HG03439 (cell line): ENCODE results near the gene GMEB2.

ENCODE experiments used
- ATAC-seq: cut with Tn5 transposase; IDR thresholded peaks from one replicate; pipeline ENCODE4 v1.9.1; 2021; ENCODE audit warnings: mild to moderate bottlenecking, moderate library complexity; ENCODE audit not compliant: unreplicated experiment

GMEB2 gene

DNA sequence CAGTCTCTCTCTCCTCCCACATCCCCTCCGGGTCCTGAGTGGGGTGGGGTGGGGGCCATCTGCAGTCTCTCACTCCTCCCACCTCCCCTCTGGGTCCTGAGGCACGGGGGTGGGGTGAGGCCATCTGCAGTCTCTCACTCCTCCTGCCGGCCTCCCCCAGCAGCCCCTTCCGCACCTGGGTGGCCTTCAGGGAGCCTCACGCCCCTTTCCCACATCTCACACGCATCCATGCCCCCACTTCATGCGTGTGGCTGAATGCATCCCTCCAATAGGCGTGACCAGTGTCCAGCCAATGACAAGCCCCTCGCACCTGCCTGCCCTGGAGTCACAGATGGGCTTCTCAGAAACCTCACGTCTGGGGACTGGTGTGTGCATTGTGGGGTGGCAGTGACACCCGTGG is 78.4 kb downstream of the GMEB2 start:
- no peak for ATAC-seq

DNA sequence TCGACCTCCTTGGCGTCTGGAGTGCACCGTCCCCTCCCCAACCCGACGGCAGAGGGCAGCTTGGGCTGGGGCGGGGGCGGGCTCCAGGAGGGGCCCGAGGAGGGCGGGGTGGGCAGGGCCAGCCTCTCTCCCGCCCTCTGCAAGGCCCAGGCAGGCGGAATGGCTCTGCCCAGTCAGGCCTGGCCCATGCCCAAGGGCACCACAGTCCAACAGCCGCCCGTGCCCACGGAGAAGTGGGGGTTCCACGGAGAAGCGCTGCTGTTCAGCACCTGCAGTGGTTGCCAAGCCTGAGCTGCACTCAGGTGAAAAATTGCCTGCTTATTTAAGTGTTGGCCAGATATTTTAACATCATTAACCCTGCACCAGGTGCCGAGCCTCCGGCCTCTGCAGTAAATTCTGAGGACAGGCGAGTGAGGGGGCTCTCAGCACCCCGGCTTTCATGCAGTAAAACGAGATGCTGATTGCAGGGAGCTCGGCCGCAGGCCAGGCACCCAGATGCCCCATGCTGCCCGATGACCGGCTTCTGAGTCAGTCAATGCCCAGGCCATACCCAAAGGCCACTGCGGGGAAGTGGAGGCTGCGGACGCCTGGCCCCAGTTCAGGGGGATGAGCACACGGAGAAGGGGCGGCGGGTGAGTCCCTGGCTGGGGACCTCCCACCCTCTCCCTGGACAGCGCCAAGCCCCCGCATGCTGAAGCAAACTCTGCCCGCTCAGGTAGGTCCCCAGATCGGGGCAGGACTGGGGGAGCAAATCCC is 79.0 kb downstream of the GMEB2 start, which contains the start of gene SRMS:
TSS of gene SRMS (minus strand) at position 25 of the 756 bp plus-strand sequence. CDS start 286 bp downstream, outside the sequence.
- no peak for ATAC-seq

DNA sequence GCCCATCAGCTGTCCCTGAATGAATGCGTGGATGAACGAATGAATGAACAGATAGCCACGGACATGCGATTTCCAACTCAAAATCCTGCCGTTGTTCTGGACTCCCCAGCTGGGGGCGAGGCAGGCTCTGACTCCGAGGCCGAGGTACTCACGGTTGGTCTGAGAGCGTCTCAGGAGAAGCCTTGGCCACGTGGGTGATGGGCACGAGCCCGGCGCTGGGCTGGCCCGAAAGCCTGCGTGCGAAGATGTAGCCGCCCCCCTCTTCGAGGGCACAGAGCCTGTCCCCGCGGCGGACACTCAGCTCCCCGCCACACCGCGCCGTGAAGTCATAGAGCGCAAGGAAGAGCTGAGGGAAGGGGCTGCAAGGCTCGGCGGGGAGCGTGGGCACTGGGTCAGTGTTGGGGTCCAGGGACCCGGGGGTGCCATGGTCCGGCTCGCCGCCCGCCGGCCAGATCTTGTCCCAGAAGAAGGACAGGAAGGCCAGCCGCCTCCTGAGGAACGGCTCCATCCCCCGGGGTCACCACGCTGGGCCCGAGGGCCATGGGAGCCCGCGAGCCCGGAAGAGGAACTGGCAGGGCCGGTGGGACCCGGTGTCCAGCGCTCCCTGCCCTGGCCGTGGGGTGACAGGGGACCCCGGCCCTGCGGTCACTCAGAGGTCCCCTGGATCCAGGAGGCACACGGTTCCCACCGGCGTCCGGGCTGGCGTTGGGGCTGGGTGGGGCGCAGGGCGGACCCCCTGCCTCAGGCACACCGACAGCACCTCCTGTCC is 79.8 kb downstream of the GMEB2 start:
- no peak for ATAC-seq

- no peak for ATAC-seq
Observed at GRCh38 chr20:63546256-63546955, 80.5 kb downstream of the GMEB2 start.

DNA sequence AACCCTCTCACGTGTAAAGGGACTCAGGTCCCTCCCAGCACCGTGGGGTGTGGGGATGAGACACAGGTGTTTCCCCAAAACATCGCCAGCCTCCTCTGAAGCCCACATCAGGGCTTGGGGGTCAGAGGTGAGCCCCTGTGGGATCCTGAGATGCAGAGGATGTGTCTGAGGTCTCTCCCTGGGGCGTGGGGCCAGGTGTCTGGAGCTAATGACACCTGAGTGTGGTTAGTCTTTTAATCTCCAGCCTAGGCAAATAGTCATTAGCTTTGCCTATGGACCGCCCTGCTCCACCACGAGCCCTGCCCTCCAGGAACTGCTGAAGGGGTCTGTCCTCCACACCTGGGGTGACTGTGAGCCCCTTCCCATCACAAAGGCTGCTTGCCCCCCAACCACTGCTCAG is 81.1 kb downstream of the GMEB2 start:
- no peak for ATAC-seq

GRCh38 chr20:63544958-63545516 is 81.9 kb downstream of the GMEB2 start:
- ATAC-seq = no peak

- ATAC-seq = no peak
Observed at GRCh38 chr20:63544241-63544957, 82.5 kb downstream of the GMEB2 start.

GRCh38 chr20:63543733-63544132 is 83.2 kb downstream of the GMEB2 start:
- no peak for ATAC-seq

DNA sequence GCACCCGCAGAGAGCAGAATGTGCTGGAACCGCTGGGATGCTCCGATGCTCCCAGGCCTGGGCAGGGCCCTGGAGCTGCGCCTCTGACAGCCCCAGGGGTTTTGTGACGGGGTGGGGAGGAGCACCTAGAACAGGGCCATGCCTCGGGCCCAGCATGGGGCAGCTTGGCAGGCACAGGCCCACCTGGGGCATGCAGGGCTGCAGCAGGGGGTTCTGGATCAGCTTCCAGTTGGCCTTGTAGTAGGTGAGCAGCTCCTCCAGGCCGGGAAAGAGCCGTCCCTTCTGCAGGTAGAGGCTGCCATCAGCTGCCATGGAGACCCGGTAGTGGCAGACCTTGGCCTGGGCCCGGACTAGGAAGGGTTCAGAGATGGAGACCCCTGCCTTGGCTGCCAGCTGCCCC is 83.8 kb downstream of the GMEB2 start:
- ATAC-seq = no peak

DNA sequence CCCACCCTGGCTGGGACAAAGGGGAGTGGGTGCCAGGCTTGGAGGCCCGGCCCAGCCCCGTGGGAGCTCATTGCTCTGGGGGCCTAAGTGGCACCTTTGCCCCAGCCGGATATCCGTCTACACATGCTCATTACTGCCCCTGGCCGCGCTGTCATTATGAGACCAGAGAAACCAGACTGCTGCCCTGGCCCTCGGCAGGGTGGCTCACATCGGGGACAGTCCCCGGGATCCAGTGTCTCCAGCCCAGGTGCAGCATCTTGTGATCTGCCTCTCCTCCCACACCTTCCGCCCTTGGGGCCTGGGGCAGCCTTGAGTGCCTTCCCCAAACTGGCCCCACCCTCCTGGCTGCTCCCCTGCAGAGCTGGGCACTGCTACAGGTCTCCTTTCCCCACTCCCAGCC is 84.2 kb downstream of the GMEB2 start:
- no peak for ATAC-seq

- no peak for ATAC-seq
Observed at GRCh38 chr20:63542031-63542559, 84.8 kb downstream of the GMEB2 start.

- ATAC-seq = no peak
Observed at GRCh38 chr20:63541371-63541770, 85.5 kb downstream of the GMEB2 start.

DNA sequence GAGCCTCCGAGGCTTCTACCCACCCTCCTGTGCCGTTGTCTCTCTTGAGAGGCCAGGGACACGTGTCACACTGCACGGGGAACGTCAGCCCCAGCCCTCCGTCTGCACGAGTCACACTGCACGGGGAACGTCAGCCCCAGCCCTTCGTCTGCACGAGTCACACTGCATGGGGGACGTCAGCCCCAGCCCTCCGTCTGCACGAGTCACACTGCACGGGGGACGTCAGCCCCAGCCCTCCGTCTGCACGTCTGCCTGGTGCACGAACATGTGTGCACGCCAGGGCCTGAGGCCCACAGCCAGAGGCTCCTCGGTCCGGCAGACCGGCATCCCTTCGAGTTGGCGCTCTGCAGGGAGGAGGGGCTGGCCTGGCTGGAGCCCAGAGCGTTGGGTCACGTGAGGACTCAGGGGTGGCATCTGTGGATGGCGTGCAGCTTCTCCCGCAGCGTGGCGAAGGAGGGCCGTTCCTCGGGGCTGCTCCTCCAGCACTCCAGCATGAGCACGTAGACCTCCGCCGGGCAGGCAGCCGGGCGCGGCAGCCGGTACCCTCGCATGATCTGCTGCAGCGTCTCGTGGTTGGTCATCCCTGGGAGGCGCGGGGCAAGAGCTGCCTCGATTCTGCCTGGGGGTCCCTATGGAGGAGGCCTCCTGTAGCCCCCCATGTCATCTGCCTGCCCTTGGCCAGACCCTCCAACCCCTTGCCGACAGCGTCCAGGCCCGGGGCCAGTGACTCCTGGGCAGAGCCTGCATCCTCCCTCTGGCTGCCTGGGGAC is 86.3 kb downstream of the GMEB2 start:
- no peak for ATAC-seq

- ATAC-seq = no peak
Observed at GRCh38 chr20:63539441-63540370, 87.2 kb downstream of the GMEB2 start.

DNA sequence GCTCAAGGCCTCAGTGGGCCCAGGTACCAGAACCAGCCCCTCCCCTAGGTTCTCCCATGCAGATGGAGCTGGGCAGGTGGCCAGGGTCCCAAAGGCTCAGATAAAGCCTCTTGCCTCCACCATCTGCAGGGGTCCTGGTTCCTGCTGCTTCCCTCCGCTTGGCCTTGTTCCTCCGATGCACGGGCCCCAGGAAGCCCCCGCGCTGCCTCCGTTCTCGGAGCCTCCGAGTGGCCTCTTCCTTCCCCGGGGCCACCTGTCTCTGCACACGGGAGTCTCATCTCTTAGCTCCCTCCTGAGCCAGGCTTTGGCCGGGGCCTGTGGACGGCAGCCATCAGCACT is 87.8 kb downstream of the GMEB2 start:
- ATAC-seq = no peak

GRCh38 chr20:63538204-63539091 is 88.5 kb downstream of the GMEB2 start:
- no peak for ATAC-seq
